ENCODE results near the gene ELN.

GRCh38 chr7:74105992-74106391, 78.0 kb downstream of the ELN start:
- TF ChIP-seq POLR2A (IDR thresholded peaks at IDR 0.05; ENCODE audit: low read length) (no peak), GATA1 (IDR thresholded peaks at IDR 0.05; ENCODE audit: low read depth, low read length) (no peak)

Measured in erythroblast (primary cell).